ENCODE measurements around the gene ZNF14. TPM values are rescaled to one million over a fixed set of nuclear protein-coding genes. Genes with fewer than 3 reads are reported as not detected.
"Not testable (repeated sequence)": the region's sequence is repeated elsewhere in the genome, so short reads cannot be mapped to it uniquely, and the experiment has no call there.

The ZNF14 gene
- total RNA-seq, 4 donors from 2014 or later: 7.4 to 11.4 (median 9.6) TPM

GRCh38 chr19:19744641-19745040, 11.7 kb upstream of the ZNF14 start:
- no peak for ATAC-seq
- WGBS, 2 donors (ENCODE audit: low coverage in 1 of 2): 80 to 84% methylated on average over 1 to 3 of the region's 17 CpGs
- peaks cover 23% of the 10 kb centered on the region for H3K27me3 ChIP-seq

GRCh38 chr19:19743921-19744320, 11.0 kb upstream of the ZNF14 start:
- H3K9me3 ChIP-seq, H3K27ac ChIP-seq, H3K36me3 ChIP-seq, H3K4me3 ChIP-seq, H3K4me1 ChIP-seq, ATAC-seq: not testable (repeated sequence)
- WGBS, 2 donors (ENCODE audit: low coverage in 1 of 2): 96 to 100% methylated on average over 3 of the region's 6 CpGs
- H3K27me3 ChIP-seq: peaks cover 23% of the 10 kb centered on the region

More at GRCh38 chr19:19744641-19745040, 11.7 kb upstream of the ZNF14 start:
- TF ChIP-seq POLR2AphosphoS5 (IDR thresholded peaks at IDR 0.05): no peak
- no peak overlapping the region for H3K4me3 ChIP-seq
- no peaks in the 10 kb centered on the region for H3K4me1 ChIP-seq
- no peaks in the 10 kb centered on the region for H3K9me3 ChIP-seq
- H3K27ac ChIP-seq: no peak overlapping the region
- no peaks in the 10 kb centered on the region for H3K36me3 ChIP-seq

- 63 to 74% methylated on average over 4 of the region's 6 CpGs for WGBS, 2 donors (ENCODE audit: low coverage in 1 of 2)
- TF ChIP-seq CTCF (IDR thresholded peaks at IDR 0.05): no peak
- no peak for TF ChIP-seq POLR2AphosphoS5 (IDR thresholded peaks at IDR 0.05)
- no peak for TF ChIP-seq EP300 (IDR thresholded peaks at IDR 0.05)
- no peak for TF ChIP-seq POLR2A (IDR thresholded peaks at IDR 0.05)
- Histone ChIP-seq H3K36me3 (no peaks in the 10 kb centered on the region), H3K27me3 (peaks cover 23% of the 10 kb centered on the region), H3K9me3 (no peaks in the 10 kb centered on the region), H3K4me1 (no peaks in the 10 kb centered on the region), H3K27ac (no peak overlapping the region), H3K4me3 (no peak overlapping the region)
- no peak for ATAC-seq
These were observed 10.3 kb upstream of the ZNF14 start for GRCh38 chr19:19743176-19743575.

GRCh38 chr19:19742773-19743172, 9.9 kb upstream of the ZNF14 start:
- no CpG with 5 or more reads among the region's 9 CpGs for WGBS, 2 donors (ENCODE audit: low coverage in 1 of 2)
- Histone ChIP-seq H3K36me3 (no peaks in the 10 kb centered on the region), H3K27me3 (peaks cover 20% of the 10 kb centered on the region), H3K4me3 (no peak overlapping the region), H3K27ac (no peak overlapping the region), H3K9me3 (no peaks in the 10 kb centered on the region), H3K4me1 (no peaks in the 10 kb centered on the region)
- TF ChIP-seq POLR2A (IDR thresholded peaks at IDR 0.05): no peak
- TF ChIP-seq POLR2AphosphoS5 (IDR thresholded peaks at IDR 0.05): no peak
- TF ChIP-seq CTCF (IDR thresholded peaks at IDR 0.05): no peak
- no peak for TF ChIP-seq EP300 (IDR thresholded peaks at IDR 0.05)
- ATAC-seq: no peak

GRCh38 chr19:19741184-19741583, 8.3 kb upstream of the ZNF14 start:
- H3K4me1 ChIP-seq: no peaks in the 10 kb centered on the region
- H3K9me3 ChIP-seq: no peaks in the 10 kb centered on the region
- TF ChIP-seq CTCF (IDR thresholded peaks at IDR 0.05): no peak
- no peak for TF ChIP-seq POLR2AphosphoS5 (IDR thresholded peaks at IDR 0.05)
- TF ChIP-seq POLR2A (IDR thresholded peaks at IDR 0.05): no peak
- no peak for TF ChIP-seq EP300 (IDR thresholded peaks at IDR 0.05)
- no peak overlapping the region for H3K27ac ChIP-seq
- peaks cover 5% of the 10 kb centered on the region for H3K27me3 ChIP-seq
- no peak for ATAC-seq
- H3K36me3 ChIP-seq: no peaks in the 10 kb centered on the region
- H3K4me3 ChIP-seq: no peak overlapping the region
- WGBS, 2 donors (ENCODE audit: low coverage in 1 of 2): 69 to 89% methylated on average over 4 to 5 of the region's 7 CpGs

- H3K36me3 ChIP-seq: no peaks in the 10 kb centered on the region
- WGBS, 2 donors (ENCODE audit: low coverage in 1 of 2): 60% methylated on average over 1 of the region's 18 CpGs; no CpG with 5 or more reads in 1 of the 2 donors
- H3K27me3 ChIP-seq: peaks cover 5% of the 10 kb centered on the region
- H3K4me3 ChIP-seq: no peak overlapping the region
- no peak for ATAC-seq
- TF ChIP-seq POLR2AphosphoS5 (IDR thresholded peaks at IDR 0.05): no peak
- no peak for TF ChIP-seq CTCF (IDR thresholded peaks at IDR 0.05)
- TF ChIP-seq POLR2A (IDR thresholded peaks at IDR 0.05): no peak
- TF ChIP-seq EP300 (IDR thresholded peaks at IDR 0.05): no peak
- H3K4me1 ChIP-seq: no peaks in the 10 kb centered on the region
- H3K27ac ChIP-seq: no peak overlapping the region
- no peaks in the 10 kb centered on the region for H3K9me3 ChIP-seq
These were observed 7.8 kb upstream of the ZNF14 start for GRCh38 chr19:19740755-19741154.

Data from gastroesophageal sphincter (tissue), 4 donors.